Measurements from ENCODE around the gene APOBEC2. TPM values are rescaled to one million over a fixed set of nuclear protein-coding genes. Genes with fewer than 3 reads are reported as not detected.

The APOBEC2 gene
- total and polyA plus RNA-seq, 2 of the 4 experiments (the other 2 are of a cell fraction) = not detected

GRCh38 chr6:41027799-41028560, 25.0 kb upstream of the APOBEC2 start:
- no peak overlapping the region for H2AK5ac ChIP-seq (ENCODE audit: low read depth, low read length)
- TF ChIP-seq MXI1 (IDR thresholded peaks at IDR 0.05; ENCODE audit: borderline replicate concordance, low read depth, low read length) (no peak), RFX5 (IDR thresholded peaks at IDR 0.05; ENCODE audit: low read depth, low read length) (no peak), MAZ (IDR thresholded peaks at IDR 0.05; ENCODE audit: borderline replicate concordance, low read depth, low read length) (peak; percentile 40; the same call in 1 of the 2 replicates), FOS (IDR thresholded peaks at IDR 0.05; ENCODE audit: low read depth, low read length) (no peak), RAD21 (IDR thresholded peaks at IDR 0.05; ENCODE audit: low read length) (peak; percentile 97), SMC3 (IDR thresholded peaks at IDR 0.05; ENCODE audit: low read depth, low read length) (peak; percentile 92), CEBPB (IDR thresholded peaks at IDR 0.05; ENCODE audit: low read depth, low read length) (no peak), CHD1 (IDR thresholded peaks at IDR 0.05; ENCODE audit: low read depth, low read length) (no peak), POLR2A (IDR thresholded peaks at IDR 0.05; ENCODE audit: low read depth, low read length) (0 out of 2 replicates have a peak, but pooled peaks have one; percentile 32), CTCF (conservative IDR thresholded peaks at IDR 0.05; ENCODE audit: low read depth, low read length) (peak; percentile 98)
- no peak overlapping the region for H2BK5ac ChIP-seq (ENCODE audit: low read depth, low read length, poor library complexity, severe bottlenecking)
- ATAC-seq (ENCODE audit: low read depth) (peak; percentile 99), DNase-seq (peak; percentile 44)
- ChIA-PET POLR2A (ENCODE audit: unreplicated experiment) (interaction anchor here (0.5 kb wide), 1 partner anchor 1098 kb away, joined by 7 read pairs; no protein-coding TSS in a partner anchor), CTCF (interaction anchor here (0.6 to 2.5 kb wide), 12 partner anchors 9 to 162 kb away, joined by 3 to 24 read pairs (median 4); partner anchors contain the start of gene TSPO2)
- peak overlapping the region; percentile 74; the same call in 1 of the 2 replicates for H4K91ac ChIP-seq (ENCODE audit: insufficient read depth, low read depth, low read length)
- H3K9me3 ChIP-seq (ENCODE audit: control insufficient read depth, insufficient read depth, low read length) = no peaks in the 10 kb centered on the region
- peak overlapping the region; percentile 96 for H2AFZ ChIP-seq (replicated peaks; ENCODE audit: low read length, poor library complexity)
- peak overlapping the region; percentile 71 for H2BK120ac ChIP-seq (ENCODE audit: low read depth, low read length)
- in situ Hi-C loops (cut with MboI; ENCODE audit: low sequenced_read_pairs) (loop anchor here (10.0 to 25.0 kb wide), 3 partner anchors 473 to 1666 kb away; no protein-coding TSS in a partner anchor), dilution Hi-C loops (cut with HindIII; ENCODE audit: low sequenced_read_pairs, unreplicated experiment) (no loop called here), intact Hi-C loops (cut with micrococcal nuclease) (loop anchor here (1.0 to 10.0 kb wide), 6 partner anchors 22 to 1683 kb away; no protein-coding TSS in a partner anchor)
- H3K4me3 ChIP-seq (ENCODE audit: insufficient read depth, low read depth, low read length) = peak overlapping the region; percentile 40
- H3K9me1 ChIP-seq (ENCODE audit: insufficient read depth, low read length) = no peaks in the 10 kb centered on the region
- H3K79me1 ChIP-seq (ENCODE audit: low read depth in 1 of 2, low read length in 2 of 2) = no peaks in the 10 kb centered on the region
- peaks cover 7% of the 10 kb centered on the region; the same call in 1 of the 2 replicates for H3K27me3 ChIP-seq (ENCODE audit: control insufficient read depth, insufficient read depth, low read length)
- peak overlapping the region; percentile 72; the same call in 1 of the 2 replicates for H3K4ac ChIP-seq (ENCODE audit: low read depth, low read length)
- H3K4me2 ChIP-seq (ENCODE audit: low read depth, low read length) = peak overlapping the region; percentile 83
- H3K23ac ChIP-seq (ENCODE audit: low read depth, low read length) = no peak overlapping the region; the same call in 1 of the 2 replicates
- H2BK15ac ChIP-seq (ENCODE audit: low read depth, low read length) = no peak overlapping the region
- H2BK20ac ChIP-seq (ENCODE audit: low read depth, low read length) = 0 out of 2 replicates have a peak overlapping the region, but pooled peaks have one; percentile 26
- peak overlapping the region; percentile 82 for H4K5ac ChIP-seq (ENCODE audit: low read depth, low read length)
- H3K9ac ChIP-seq (ENCODE audit: low read depth, low read length) = peak overlapping the region; percentile 71
- H3K14ac ChIP-seq (replicated peaks; ENCODE audit: low read depth, low read length) = peak overlapping the region; percentile 42; the same call in 1 of the 2 replicates
- peak overlapping the region; percentile 93 to 96 for H4K8ac ChIP-seq (ENCODE audit: low read depth in 2 of 2, low read length in 2 of 2)
- no peak overlapping the region for H3K18ac ChIP-seq (ENCODE audit: low read depth, low read length)
- peaks cover 4% of the 10 kb centered on the region; the same call in 1 of the 2 replicates for H3K4me1 ChIP-seq (ENCODE audit: control insufficient read depth, insufficient read depth, low read length)
- no peaks in the 10 kb centered on the region for H4K20me1 ChIP-seq (ENCODE audit: insufficient read depth, low read length)
- H3K56ac ChIP-seq (ENCODE audit: extremely low read depth, insufficient read depth, low read length) = no peak overlapping the region; the same call in 1 of the 2 replicates
- no peak overlapping the region for H3K27ac ChIP-seq (ENCODE audit: insufficient read depth, low read length)
- BruUV-seq (replicated peaks) = no TSS peak
- no peaks in the 10 kb centered on the region for H3K36me3 ChIP-seq (ENCODE audit: control insufficient read depth, insufficient read depth, low read length)
- H2AK9ac ChIP-seq (replicated peaks; ENCODE audit: low read depth, low read length, poor library complexity) = peak overlapping the region; percentile 10
- 10% methylated on average over 12 of the region's 45 CpGs; no CpG with 5 or more reads in 1 of the 2 experiments for WGBS, 2 experiments (ENCODE audit: extremely low coverage in 2 of 2, insufficient read length in 1 of 2)
